GM04504 (cell line): Measurements from ENCODE around the gene CACNA1B.
"Not testable (repeated sequence)": the region's sequence is repeated elsewhere in the genome, so short reads cannot be mapped to it uniquely, and the experiment has no call there.

Experiments used
- DNase-seq: peaks from one replicate; pipeline ENCODE4 v3.0.0-alpha.2; 2012; ENCODE audit warnings: low read depth

Gene CACNA1B

DNA sequence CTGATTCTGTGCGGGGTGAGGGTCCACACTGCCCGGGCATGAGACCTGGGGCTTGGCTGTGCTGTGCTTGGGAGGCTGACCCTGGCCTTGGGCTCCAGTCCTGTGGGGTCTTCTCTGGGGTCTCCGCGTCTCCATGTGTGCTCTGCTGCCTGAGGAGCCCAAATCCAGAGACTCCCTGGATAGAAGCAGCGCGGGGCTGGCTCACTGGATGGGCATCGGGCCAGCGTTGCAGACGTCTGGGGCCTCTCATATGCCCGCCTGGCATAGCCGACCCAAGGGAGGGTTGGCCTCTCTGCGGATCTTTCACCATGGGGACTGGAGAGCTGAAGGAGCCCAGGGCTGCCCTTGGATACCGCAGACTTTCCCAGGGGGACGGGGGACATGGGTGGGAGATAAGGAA is 12.4 kb downstream of the CACNA1B start:
- DNase-seq = not testable (repeated sequence)

DNA sequence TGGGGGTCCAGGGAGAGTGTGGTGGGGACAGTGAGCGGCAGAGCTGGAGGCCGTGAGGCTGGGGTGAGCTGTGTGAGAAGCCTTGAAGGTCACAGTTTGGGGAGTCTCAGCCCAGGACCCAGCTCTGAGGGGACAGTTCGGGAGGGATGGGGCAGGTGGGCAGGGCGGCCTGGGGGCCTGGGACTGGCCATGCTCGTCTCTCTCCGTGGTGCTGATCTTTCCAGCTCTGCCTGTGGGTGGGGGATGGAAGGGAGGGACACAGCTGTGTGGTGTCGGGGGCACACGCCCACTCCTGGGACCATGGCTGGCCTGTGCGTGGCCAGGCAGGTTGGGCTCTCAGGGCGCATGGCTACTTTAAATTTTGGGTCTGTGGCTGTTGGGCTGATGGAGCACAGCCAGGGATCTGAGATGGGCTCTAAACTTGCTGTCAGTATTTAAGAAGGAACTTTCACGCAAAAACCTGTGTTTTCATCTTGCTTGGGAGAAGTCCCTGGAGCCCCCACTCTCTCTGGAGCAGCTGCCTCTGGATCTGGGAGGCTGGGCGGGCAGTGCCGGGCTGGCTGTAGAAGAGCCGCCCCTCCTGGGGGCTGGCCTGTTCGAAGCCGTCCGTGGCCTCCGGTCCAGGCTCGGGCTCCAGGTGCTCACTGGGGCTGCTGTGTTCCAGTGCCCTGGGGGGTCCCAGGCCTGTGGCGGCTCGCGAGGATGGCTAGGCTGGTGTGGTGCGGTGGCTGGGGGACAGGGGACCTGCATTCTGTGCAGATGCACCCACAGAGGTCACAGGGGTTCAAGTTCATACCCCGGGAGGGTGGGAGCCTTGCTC is 13.4 kb downstream of the CACNA1B start:
- DNase-seq = not testable (repeated sequence)

DNA sequence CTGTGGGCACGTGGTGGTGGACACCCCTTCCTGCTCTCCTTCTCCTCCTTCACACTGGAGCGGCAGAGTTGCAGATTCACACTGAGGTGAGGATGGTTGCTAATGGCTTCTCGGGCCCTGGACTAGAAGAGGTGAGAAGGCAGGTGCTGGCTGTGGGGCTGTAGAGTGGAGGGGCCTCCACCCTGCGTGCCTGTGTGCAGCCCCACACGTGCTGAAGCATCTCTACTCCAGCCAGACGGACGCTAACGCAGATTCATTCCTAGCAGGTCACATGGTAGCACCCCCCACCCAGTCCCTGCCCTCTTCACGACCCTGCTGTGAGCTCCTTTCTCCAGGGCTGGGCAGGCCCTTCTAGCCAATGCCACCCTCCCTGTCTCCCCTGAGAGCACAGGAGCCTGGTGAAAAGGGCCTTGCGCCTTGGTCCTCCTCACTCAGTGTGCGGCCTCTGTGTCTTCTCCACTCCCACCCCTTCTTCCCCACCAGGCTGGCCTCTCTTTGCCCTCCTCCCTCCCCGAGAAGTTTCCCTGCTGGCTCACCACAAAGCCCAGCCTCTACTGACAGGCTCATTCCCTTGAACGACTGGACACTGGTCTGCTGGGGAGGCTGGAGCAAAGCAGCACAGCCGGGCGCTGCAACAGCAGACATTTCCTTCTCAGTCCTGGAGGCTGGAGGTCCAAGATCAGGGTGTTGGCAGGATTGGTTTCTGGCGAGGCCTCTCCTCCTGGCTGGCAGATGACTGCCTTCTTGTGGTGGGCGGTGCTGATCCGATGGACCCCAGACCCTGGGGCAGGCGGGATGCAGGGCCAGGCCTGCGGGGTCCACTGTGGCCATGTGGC is 14.2 kb downstream of the CACNA1B start:
- no peak for DNase-seq

DNA sequence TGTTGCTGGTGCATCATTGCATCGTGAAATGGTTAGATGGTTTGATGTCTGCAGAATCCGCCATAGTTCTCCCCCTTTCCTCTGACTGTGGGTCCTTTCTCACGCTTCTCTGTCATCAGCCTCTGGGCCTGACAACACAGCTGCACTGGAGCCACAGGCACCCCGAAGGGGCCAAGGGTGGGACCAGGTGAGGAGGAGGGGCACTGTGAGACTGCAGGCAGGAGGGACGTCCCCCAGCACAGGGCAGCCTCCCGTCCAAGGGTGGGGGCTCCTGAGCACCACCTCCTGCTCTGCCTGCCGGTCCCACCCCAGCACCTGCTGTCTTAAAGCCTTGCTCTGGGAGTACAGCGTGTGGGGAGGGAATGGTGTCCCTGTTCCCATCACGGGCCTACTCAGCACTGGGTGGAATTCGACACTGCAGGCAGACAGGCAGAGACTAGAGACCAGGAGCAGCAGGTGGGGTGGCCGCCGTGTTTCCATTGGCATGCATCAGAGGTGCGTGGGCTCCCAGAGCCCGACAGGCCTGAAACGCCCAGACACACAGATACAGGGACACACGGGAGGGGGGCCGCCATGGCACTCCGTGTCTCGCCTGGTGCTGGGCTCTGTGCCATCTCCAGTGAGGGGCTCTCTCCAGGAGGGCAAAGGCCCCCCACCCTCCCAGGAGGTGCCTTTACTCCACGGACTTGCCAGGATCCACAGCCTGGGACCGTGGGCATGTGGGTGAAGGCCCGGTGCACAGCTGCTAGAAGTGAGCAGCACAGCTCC is 15.0 kb downstream of the CACNA1B start:
- no peak for DNase-seq

DNA sequence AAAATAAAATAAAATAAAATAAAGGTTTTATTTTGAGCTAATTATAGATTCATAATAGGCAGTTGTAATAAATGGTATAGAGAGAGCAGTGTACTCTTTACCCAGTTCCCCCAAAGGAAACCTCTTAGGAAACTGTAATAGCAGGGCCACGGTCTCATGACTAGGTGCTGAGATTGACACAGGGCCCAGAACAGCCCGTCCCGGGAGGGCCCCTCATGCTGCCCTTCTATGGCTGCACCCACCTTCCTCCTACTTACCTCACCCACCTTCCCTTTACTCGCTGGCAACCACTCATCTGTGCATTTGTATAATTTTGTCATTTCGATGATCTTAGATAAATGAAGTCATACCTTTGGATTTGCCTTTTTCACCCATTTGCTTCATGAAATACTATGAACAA is 16.1 kb downstream of the CACNA1B start:
- DNase-seq = no peak

DNA sequence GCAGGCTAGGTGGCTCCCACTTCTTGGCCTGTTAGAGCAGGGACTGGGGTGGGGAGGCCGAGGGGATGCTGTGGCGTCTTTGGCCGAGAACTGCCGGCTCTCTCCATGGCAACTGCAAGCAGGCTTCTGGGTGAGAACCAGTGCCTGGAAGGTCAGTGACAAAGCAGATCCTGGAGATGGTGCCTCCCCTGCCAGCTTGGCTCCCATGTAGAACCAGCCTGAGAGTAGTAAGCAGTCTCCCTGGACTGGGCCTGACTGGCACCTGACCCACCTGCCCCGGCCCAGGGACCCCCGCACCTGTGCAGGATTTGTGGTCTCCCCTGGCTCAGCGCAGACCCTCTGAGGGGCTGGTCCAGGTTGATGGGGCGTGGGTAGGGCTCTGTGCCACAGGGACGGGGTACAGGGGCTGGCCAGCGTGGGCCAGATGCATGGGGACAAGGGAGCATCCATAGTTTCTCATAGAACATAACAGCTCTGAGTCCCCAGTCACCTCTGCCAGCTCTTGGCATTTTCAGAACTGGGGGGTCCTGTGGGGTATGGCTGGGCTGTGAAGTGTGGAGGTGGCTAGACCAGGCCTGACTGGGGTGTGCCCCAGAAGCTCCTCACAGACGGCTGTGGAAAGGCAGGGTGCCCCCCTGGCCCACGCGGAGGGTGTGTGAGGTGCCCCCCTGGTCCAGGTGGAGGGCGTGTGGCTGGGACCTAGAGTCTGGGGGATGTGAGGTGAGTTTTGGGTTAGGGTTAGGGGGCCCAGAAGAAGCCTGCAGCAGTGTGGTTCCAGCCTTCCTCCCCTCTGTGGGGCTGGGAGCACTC is 22.2 kb downstream of the CACNA1B start:
- no peak for DNase-seq

DNA sequence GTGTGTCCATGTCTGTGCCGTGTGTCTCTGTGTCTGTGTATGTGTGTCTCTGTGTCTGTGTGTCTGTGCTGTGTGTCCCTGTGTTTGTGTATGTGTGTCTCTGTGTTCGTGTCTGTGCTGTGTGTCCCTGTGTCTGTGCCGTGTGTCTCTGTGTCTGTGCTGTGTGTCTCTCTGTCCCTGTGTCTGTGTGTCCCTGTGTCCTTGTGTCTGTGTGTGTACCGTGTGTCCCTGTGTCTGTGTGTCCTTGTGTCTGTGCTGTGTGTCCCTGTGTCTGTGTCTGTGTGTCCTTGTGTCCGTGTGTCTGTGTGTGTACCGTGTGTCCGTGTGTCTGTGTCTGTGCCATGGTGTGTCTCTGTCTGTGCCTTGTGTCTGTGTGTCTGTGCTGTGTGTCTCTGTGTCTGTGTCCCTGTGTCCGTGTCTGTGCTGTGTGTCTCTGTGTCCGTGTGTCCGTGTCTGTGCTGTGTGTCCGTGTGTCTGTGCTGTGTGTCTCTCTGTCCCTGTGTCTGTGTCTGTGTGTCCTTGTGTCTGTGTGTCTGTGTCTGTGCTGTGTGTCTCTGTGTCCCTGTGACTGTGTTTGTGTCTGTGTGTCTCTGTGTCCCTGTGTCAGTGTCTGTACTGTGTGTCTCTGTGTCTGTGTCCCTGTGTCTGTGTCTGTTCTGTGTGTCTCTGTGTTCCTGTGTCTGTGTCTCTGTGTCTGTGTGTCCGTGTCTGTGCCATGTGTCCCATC is 23.2 kb downstream of the CACNA1B start:
- DNase-seq = no peak

DNA sequence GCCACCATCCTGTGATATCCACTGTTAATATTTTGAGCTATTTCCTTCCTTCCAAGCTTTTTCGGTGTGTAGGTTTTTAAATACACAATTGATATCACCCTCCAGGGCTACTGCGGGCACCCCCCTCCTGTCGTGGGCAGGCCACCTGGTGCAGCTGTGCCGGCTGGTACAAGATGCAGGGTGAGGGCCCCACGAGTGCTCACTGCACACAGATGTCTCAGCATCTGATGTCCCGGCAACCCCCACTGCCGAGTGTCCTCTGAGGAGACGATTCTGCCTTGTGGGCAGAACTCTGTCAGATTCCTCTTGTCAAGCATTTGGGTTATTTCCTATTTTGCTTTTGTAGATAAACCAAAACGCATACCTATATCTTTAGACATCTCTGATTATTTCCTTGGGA is 25.1 kb downstream of the CACNA1B start:
- DNase-seq = no peak

DNA sequence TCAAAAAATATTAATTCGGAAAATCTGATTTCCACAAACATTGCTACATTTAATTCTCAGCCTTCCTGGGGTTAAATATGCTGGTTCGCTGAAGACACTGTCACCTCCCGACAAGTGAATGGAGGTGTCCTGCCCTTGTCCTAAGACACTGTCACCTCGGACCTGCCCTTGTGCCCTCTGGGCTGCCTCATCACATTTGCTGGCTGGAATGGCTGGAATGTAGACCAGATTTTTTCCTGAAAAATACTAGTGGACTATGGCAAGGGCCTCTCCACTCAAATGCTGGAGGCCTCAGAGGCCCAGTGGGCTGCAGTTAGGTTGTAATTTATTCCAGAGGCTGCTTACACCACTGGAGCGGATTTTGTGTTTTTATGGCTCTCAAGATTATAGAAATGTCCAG is 28.2 kb downstream of the CACNA1B start:
- no peak for DNase-seq

DNA sequence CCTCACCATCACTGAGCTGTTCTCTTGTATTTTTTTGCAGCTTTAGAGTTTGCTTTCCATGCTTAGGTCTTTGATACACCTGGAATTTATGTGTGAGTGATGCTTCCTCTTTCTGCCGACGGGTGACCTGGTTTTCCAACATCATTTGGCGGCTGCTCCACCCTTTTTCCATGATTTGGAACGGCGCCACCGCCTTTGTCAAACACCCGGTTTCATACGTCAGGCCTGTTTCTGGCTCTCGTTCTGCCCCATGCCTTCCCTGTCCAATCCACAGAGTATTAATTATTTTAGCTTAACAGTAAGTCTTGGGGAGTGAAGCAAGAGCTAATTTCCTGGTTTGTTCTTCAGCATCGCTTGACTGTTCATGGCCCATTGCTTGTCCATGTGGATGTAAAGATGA is 30.2 kb downstream of the CACNA1B start:
- DNase-seq = no peak

DNA sequence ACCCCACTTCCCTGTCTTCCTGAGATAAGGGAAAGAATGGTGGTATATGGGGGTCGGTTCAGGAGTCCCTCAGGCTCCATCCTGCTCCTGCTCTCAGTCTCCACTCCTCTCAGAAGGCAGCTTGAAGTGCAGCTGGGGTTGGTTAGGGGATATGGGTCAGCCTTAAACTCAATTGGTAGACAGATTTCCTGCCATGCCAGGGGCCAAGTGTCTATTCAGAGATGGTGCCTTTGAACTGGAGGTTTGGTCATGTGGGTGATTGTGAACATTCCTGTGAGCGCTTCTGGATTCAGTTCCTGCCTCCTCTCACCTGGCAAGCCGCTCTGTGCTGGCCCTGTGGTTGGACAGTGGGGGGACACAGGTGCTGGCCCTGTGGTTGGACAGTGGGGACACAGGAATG is 35.1 kb downstream of the CACNA1B start:
- DNase-seq = no peak

DNA sequence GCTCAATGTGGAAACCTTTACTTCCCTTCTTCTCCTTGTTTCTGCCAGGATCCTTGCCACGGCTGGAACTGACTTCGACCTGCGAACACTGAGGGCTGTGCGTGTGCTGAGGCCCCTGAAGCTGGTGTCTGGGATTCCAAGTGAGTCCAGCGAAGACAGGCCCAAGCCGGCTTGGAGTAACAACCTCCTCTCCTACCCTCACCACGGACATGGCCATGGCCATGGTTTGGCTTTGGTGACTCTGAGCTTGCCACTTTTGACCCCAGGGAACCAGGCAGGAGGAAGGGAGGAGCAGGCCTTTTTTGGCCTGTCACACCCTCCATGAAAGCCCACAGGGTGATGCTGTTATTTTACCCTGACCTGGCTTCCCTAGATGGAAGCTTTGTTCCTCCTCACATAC is 35.5 kb downstream of the CACNA1B start:
- DNase-seq = no peak

DNA sequence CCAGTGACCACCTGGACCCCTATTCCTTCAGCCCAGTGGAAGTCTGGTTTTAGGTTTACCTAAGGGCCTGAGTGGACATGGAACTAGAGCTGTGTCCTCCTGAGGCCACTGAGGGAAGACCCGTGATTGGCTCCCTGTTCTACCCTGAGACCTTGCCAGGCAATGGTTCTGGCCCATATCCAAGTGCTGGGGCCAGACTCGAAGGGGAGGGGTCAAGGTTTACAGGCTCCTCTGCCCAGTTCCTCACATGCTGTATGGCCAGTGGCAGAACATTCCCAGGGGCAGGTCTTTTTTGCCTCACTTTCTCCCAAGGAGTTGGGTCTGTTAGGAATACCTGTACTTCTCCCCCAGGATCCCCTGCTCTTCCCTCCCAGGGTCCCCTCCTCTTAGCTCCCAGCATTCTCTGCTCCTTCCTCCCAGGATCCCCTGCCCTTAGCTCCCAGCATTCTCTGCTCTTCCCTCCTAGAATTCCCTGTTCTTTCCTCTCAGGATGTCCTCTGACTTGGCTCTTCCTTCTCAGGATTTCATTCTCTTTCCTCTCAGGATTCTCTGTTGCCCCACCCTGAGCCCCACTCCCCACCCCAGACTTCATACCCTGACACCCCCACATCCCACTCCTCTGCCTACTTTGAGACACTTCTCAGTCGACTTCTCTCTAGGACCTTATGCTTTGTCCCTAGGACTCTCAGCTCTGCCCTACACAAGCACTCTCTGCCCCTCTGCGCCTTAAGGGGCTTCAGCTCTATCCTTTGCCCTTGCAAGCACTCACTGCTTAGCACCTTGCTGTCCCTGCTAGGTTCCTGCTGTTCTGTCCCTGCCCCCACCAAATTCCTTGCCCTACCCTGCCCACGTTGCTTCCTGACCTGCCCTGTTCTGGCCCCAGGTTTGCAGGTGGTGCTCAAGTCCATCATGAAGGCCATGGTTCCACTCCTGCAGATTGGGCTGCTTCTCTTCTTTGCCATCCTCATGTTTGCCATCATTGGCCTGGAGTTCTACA is 36.5 kb downstream of the CACNA1B start:
- no peak for DNase-seq

DNA sequence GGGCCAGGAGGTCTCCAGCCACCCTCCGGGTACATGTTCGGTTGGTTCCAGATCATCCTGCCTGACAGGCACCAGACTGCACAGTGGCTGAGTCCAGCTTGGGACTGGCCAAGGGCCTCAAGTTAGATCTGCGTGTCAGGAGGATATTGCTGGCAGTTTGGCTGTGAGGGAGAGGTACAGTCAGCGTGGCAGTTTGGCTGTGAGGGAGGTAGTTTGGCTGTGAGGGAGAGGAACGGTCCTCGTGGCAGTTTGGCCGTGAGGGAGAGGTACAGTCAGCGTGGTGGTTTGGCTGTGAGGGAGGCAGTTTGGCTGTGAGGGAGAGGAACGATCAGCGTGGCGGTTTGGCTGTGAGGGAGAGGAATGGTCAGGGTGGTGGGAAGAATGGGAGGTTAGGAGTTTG is 39.0 kb downstream of the CACNA1B start:
- no peak for DNase-seq

DNA sequence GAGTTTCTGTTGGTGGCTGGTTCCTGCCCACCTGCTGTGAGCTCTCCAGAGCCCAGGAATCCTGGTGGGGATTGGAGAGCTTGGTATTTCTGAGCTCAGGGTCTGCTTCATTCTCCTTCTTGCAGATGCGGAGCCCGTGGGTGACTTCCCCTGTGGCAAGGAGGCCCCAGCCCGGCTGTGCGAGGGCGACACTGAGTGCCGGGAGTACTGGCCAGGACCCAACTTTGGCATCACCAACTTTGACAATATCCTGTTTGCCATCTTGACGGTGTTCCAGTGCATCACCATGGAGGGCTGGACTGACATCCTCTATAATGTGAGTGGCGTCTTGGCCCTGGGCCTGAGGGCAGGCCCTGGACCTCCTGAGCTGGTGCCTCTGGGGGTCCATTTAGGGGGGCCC is 39.5 kb downstream of the CACNA1B start:
- DNase-seq = no peak

DNA sequence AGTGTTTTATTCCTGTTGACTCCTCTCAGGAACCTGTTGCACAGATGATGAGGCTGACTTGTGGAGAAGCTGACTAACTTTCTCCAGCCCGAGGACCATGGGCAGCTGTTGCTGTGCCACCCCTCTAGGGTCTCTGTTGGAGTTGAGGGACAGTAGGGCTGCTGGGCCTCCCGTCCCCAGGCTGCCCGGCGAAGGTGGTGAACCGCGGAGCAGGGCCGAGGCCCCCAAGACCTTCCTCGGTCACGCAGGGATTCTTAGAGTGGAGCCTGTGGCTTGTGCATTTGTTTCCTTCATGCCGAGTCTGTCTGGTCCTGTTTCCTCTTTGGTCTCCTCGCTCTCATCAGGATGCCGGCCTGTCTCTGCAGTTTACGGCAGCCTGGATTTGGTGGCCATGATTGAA is 40.2 kb downstream of the CACNA1B start:
- no peak for DNase-seq

DNA sequence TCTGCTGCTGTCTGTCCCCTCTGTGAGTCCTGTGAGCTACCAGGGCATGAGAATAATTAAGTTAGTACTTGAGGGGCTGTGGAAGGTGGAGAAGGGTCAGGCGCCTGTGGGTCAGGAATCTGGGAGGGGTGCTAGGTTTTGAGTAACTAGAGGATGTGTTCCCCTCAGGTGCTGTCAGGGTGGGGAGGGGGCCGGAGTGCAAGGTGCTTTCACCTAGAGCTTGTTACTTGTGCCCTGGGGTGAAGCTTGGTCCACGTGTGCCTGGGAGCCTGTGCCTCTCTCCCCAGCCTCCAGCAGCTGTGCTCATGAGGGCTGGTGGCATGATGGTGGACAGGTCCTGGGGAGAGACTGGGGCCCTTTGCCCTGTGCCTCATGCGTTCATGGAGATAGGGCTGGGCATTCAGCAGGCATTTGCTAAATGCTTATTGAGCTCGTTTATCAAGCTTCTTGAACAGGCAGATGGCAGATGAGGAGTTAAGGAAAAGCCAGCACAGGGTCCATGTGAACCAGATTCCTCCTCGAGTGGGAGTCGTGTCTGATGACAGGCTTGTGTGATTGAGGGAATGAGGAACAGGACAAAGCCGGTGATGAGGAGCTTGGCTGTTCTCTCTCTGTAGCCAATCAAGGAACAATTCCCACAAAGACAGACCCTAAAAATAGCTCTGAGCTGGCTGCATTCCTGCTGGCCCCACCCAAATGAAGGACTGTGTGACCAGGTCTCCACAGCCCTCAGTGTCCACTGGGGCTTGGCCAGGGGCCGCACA is 40.9 kb downstream of the CACNA1B start:
- no peak for DNase-seq

DNA sequence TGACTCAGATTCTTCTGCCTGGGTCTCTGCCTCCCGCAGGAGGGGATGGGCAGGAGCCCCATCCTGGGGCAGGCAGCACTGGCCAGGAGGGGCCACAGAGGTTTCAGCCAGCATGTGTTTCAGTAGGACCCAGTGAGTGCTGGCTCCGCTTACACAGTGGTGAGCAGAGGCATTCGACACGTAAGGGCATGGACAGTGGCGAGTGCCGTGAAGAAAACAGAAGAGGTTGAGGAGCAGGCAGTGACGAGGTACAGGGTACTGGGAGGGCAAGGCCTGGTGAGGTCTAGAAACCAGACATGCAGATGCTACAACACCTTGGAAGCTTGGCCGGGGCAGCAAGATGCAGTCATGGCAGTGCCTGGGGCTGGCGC is 41.5 kb downstream of the CACNA1B start:
- DNase-seq = no peak

DNA sequence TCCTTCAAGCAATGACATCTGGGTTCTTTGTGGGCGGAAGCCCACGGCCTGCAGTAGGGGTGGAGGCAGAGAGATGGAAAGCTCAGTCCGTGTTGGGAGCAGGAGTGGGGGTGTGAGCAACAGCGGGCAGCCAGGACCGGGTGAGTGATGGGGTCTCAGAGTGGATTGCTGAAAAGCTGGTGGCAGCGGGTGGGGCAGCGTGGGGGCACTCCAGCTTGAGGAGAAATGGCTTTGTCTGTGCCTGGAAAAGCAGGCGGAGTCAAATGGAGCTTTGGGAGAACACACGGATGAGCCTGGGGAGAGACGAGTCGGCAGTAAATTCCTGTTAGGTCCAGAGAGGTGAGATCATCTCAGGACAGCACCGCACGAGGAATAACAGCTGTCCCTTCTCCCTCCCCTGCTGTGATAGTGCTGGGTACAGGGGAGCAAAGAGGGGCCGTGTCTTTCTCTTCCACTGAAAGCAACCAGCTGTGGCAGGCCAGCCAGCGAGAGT is 42.1 kb downstream of the CACNA1B start:
- no peak for DNase-seq
